Stimulated activated CD4-positive, alpha-beta T cell treated with anti-CD3 and anti-CD28 coated beads, Interleukin-15, amount 100 ng/mL, for 1 hour (primary cell): ENCODE data around the gene ANGPTL7.

Experiments
- DNase-seq, 2 donors: peaks; one replicate each; pipeline ENCODE4 v3.0.0-alpha.2; 2020; ENCODE audit warnings: low read depth in 1 of 2, low spot score in 1 of 2

Gene ANGPTL7

GRCh38 chr1:11198851-11199594 is 9.9 kb downstream of the ANGPTL7 start:
- no peak for DNase-seq

DNA sequence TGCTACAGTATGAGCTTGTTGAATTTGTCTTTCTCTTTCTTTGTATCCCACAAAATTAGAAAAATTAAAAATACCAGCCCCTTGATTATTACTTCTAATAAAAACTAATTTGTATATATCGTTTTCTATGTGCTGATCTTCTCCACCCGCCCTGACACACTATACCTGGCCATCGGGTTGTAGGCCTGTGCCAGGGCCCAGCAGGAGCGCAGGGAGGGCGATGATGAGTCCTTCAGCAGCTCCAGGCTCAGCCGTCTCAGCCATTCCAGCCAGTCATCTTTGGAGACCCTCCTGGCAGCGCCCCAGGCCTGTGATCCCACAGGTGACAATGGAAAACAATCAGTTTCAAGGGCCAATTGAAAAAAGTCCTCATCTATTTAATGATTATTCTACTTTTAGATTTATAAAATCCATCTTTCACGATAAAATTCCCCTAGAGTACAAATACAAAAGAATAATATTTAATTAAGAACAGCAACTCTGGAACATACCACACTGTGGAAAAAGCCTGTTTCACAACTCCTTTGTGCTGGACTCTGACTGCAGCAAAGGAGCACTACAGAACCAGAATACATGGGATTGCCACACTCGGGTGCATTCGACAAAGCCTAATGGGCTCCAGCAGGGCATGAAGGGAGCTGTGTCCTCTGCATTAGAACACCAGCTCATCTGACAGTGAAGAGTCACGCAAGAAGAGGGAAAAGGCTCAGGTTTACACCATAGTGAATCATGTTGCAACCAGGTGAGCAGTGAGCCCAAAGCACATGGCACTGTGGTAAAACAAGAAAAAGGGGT is 15.4 kb downstream of the ANGPTL7 start:
- DNase-seq: no peak

GRCh38 chr1:11207898-11208611 is 18.9 kb downstream of the ANGPTL7 start:
- DNase-seq: no peak

DNA sequence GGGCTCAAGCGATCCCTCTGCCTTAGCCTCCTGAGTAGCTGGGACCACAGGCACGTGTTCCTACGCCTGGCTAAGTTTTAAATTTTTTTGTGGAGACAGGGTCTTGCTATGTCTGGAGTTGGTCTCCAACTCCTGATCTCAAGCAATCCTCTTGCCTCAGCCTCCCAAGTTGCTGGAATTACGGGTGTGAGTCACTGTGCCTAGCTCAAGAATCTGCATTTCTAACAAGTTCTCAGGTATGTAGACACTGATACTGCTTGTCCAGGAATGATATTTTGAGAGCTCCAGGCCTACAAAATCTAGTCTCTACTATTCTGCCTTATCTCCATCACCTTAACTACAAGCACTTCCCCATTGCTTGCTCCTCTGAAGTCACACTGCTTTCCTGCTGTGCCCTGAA is 22.3 kb downstream of the ANGPTL7 start:
- DNase-seq: no peak

- no peak for DNase-seq
Observed at GRCh38 chr1:11211925-11212587, 22.9 kb downstream of the ANGPTL7 start.

DNA sequence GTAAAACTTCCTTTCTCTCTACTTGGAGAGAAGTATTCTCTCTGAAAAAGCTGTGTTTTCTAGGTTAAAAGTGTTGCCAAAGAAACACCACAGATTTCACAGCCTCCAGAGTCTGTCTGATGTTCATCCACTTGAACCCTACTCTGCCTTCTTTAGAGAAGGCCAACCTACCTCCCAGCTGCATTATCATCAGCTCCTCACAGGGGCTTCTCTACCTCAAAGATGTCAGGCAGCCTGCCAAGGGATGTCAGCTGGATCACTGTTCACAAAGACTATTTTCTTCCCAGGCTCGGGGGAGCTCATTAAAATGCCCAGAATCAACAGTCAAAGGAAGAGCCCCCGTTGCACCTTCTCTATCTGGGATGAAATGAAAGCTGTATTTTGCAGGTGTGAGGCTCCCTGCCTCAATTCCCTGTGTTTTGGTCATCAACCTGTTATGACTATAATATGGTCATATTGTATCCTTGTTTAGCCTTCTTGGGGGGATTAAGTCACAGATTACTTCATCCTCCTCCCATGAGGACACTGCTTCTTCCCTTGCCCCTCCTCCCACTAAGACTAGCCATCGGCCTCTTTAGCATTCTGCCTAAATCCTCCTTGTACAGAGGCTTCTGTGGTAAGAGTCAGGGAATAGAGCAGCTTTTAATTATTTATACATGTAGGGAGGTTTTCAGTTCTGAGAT is 25.7 kb downstream of the ANGPTL7 start:
- no peak for DNase-seq

DNA sequence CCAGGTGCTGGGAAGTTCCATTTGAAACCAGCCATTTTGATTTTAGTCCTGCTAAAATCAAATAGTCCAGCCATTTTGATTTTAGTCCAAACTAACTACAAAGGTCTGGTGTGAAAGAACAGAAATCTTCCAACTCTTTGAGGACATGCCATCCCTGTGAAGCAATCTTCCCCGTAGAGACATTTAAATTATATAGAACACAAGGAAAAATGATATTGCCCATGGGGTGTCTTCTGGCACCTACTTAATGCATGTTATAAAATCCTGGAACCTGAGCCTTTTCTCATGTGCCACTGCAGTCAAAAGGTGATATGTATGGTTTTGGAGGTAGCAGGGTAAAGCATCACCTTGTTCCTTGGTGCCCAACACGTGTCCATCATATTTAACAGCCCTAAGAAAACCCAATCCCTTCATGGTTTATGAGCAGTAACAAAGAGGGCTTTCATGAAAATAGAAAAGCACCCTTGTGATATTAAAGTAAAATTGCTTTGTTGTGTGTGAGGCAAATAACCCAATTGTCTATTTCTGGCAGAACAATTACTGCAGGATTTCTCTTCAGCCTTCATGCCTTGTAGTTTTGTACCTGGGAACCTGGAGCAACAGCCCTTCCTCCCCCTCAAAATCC is 26.3 kb downstream of the ANGPTL7 start:
- no peak for DNase-seq

- no peak for DNase-seq
Observed at GRCh38 chr1:11216074-11216473, 26.9 kb downstream of the ANGPTL7 start.

DNA sequence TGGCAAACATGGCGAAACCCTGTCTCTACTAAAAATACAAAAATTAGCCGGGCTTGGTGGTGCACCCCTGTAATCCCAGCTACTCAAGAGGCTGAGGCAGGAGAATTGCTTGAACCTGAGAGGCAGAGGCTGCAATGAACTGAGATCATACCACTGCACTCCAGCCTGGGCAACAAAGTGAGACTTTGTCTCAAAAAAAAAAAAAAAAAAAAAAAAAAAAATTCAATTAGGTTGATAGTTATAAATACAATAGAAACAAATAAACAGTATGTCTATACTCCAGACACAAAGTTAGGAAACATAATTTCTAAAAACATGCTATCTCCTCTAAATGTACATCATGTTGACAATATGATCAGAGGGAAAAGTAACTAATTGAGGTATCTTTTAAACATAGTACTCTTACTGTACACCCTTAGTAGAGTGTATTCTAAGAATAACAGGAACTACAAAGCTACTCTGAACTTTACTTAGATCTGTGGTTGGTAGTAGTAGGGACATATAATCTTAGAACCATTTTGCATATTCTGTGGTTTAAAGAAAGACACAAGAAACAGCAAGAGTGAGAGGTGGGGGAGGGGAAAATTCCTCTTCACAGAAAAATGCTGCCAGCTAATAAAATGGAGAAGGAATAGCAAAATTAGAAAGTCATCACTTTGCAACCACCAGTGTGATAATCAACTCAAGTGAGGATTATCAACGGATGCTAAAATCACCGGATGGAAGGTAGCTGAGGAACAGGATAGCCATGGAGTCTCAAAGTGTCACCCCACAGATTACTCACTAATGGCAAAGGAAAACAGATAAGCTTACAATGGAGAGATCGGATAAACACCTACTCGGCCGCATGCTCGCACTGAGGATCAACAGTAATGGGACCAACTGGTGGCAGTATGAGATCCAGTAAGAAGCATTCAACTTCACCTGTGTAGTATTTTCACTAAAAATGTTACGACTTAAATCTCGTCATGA is 38.2 kb downstream of the ANGPTL7 start:
- no peak for DNase-seq

DNA sequence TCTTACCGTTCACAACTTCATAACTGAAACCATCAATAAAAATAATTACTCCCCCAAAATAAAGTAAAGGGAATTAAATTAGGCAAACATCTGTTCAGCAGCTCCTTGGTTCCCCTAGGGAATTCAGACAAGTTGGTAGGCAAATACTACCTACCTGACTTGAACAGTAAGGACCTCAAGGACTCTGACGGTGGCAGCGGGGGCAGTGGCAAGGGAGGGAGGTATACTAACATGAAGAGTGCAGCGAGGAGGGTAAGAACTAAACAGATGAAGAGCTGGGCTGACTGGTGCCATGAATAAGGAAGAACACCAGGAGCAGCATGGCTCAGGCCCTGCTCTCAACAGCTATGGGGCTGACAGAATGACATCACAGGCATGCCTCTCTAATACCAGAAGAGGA is 40.0 kb downstream of the ANGPTL7 start:
- DNase-seq: no peak

- no peak for DNase-seq
Observed at GRCh38 chr1:11233208-11233607, 44.1 kb downstream of the ANGPTL7 start.

- DNase-seq: no peak
Observed at GRCh38 chr1:11237356-11237755, 48.2 kb downstream of the ANGPTL7 start.

- DNase-seq: no peak
Observed at GRCh38 chr1:11238311-11238710, 49.2 kb downstream of the ANGPTL7 start.

- DNase-seq: no peak
Observed at GRCh38 chr1:11245248-11245647, 56.1 kb downstream of the ANGPTL7 start.
